HG03103 (cell line): ENCODE results near the gene PDLIM7.

Experiments
- ATAC-seq: cut with Tn5 transposase; IDR thresholded peaks from one replicate; pipeline ENCODE4 v1.9.1; 2021; ENCODE audit warnings: low read depth; ENCODE audit not compliant: unreplicated experiment

Gene PDLIM7

GRCh38 chr5:177447066-177447610 is 50.3 kb downstream of the PDLIM7 start:
- ATAC-seq, result peak; percentile 35

GRCh38 chr5:177446200-177447065 is 51.0 kb downstream of the PDLIM7 start, which contains the start of gene PRR7:
Gene PRR7, plus strand, starts transcription at chr5:177446814. Its CDS starts 8,254 bp downstream, at chr5:177455068.
- peak; percentile 42 for ATAC-seq

DNA sequence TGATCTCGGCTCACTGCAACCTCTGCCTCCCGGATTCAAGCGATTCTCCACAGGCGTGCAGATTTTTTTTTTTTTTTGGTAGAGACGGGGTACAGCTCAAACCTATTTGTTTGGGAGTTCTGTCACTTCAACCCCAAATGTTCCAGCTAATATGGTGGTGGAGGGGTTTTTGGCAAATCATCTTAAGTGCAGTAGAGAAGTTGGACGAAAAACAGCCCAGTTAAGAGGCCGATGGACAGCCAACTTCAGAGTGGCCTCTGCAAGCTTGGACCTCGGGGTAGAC is 51.5 kb downstream of the PDLIM7 start:
- ATAC-seq, result no peak

GRCh38 chr5:177445052-177445916 is 52.1 kb downstream of the PDLIM7 start:
- no peak for ATAC-seq

DNA sequence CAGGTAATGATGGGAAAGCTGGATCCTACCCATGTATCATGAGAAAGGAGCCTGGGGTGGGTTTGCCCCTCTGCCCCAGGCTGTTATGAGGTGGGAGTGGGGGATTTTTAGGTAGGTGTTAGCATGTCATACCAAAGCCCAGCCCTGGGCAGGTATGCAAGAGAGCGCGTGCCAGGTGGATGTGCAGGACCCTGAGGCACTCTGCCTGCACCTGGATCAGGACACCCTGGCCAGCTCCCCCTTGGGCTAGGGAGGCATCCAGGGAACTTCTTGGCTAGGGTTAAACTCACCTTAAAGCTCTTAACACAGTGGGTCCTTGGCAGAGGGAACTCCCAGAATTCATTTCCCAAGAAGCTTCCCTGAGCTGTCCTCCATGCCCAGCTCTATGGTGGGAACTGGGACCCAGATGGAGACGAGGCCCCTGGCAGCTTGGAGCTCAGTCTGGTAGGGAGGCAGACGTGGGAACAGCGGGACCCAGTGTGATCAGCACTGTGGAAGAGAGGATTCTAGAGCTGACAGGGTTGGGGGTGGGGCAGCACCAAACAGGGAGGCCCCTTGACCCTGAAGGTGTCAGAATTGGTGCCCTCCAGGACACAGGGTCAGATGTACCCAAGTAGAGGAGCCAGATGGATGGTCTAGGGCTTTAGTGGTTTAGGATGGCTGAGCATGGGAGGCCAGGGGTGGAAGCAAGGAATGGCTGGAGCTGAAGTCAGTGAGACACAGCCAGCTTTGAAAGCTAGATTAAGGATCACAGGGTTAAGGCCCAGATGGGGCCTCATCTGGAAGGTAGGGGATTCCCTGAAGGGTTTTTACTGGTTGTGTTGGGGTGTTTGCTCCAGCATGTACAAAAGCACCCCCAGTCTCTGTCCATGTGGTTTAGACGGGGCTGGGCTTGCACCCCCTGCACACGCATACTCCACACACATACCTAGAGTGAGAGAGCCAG is 53.0 kb downstream of the PDLIM7 start:
- no peak for ATAC-seq

- ATAC-seq, result no peak
These were observed 54.0 kb downstream of the PDLIM7 start for GRCh38 chr5:177443144-177443983.

DNA sequence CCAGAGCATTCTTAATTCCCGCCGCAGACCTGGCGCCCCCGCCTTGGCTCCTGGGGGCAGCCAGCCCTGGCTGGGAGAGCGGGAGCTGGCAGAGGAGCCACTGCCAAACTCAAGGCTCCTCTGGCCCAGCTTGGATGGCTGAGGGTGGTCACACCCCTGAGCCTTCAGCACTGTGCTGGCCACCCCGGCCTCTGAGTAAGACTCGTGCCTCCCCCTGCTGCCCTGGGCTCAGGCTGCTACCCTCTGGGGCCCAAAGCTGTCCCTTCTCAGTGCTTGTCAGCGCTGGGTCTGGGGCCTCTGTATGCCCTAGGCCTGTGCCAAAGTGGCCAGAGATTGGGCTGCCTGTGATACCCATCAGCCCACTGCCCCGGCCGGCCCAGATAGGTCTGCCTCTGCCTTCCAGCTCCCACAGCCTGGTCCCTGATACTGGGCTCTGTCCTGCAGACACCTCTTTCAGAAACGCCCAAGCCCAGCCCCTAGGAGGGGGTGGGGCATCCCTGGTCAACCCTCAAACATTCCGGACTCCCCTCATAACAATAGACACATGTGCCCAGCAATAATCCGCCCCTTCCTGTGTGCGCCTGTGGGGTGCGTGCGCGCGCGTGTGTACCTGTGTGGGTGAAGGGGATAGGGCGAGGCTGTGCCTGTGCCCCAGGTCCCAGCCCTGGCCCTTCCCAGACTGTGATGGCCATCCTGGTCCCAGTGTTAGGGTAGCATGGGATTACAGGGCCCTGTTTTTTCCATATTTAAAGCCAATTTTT is 55.2 kb downstream of the PDLIM7 start:
- ATAC-seq, result no peak

GRCh38 chr5:177440990-177441780 is 56.2 kb downstream of the PDLIM7 start:
- ATAC-seq, result no peak

DNA sequence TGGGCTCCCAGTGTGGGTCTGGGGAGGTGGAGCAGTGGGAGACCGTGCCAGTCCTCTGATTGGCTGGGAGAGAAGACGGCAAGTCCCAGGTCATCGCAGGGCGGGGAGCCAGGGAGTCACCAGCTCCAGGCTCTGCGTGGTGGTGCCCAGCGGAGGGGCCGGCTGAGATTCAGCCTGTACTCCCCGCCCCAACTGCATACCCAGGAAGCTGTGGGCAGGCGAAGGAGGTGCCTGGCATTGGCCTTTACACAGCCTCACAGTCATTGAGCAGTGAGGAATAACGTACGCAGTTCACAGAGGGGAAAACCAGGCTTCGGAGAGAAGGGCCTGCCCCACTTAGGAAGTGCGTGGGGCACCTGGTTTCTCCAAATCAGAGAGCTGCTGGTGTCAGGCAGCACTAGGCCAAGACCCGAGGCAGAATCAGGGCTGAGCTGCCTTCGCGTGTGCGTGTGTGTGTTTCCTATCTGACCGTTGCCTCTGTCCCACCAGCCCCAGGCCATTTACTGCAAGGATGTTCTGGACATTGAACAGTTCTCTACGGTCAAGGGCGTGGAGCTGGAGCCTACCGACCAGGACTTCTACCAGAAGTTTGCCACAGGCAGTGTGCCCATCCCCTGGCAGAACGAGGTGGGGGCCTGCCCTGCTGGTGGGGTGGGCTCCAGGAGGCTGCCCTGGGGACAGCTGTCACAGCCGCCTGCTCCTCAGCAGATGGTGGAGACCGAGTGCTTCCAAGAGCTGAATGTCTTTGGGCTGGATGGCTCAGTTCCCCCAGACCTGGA is 57.0 kb downstream of the PDLIM7 start:
- no peak for ATAC-seq

DNA sequence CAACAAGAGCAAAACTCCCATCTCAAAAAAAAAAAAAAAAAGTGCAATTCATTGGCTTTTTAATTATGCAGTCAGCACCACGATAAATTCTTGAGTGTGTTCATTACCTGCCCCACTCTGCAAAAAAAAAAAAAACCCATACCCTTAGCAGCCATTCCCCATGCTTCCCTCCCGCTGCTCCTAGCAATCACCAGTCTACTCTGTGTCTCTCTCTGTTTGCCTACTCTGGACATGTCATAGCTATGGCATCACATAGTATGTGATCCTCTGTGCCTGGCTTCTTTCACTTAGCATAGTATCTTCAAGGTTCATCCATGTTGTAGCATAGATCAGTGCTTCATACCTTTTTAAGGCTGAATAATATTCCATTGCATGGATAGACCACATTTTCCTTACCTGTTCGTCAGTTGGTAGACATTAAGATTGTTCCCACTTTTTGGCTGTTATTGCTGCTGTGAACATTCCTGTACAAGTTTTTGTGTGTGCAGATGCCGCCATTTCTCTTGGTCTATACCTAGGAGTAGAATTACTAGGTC is 57.8 kb downstream of the PDLIM7 start:
- no peak for ATAC-seq

GRCh38 chr5:177438468-177438867 is 58.9 kb downstream of the PDLIM7 start:
- ATAC-seq, result no peak

DNA sequence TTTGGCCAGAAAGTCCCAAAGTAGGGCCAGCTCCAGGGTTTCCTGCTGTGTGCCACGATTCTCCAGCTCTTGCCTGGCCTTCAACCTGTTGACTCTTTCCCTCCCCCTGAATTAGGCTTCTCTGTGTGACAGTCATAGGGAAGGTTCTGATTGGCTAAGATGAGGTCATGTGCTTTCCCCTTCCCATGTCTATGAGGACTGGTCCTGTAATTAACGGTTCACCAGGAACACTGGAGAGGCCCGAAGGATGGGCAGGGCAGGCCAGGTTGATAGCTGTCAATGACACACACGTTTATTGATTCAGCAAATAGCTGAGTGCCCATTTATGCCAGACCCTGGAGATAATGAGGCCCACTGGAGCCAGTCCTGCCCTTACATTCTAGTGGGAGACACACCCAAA is 59.8 kb downstream of the PDLIM7 start:
- ATAC-seq, result no peak

- no peak for ATAC-seq
These were observed 61.4 kb downstream of the PDLIM7 start for GRCh38 chr5:177435847-177436536.

DNA sequence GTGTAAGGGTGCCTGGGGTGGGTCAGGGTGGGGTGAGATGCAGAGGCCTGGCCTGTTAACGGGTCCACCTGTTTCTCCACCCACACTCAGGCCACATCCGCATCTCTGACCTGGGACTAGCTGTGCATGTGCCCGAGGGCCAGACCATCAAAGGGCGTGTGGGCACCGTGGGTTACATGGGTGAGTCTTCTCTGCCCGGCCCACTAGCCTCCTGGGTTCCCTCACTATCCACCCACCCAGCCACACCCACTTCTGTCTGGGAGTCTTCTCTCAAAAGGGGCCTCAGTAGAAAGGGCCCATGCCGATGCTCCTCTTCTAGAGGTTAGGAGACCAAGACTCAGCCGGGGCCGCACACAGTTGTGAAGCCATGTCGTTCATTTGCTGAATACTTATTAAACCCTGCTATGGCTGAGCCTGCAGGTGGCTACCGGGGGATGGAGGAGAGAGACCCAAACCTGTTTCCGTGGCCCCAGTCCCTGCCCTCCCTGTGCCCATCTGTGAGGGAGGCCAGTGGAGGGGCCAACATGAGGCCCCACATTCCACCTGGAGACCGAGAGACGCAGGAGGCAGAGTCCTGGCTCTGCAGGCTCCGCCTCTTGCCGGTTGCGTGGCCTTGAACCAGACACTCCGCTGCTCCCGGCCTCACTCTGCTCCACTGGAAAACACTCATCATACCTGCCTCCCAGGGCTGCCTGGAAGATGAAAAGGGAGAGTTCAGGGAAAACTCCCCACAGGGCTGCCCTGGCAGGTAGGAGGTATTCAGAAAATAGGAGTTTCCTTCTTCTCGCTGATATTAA is 62.3 kb downstream of the PDLIM7 start:
- ATAC-seq, result no peak

- no peak for ATAC-seq
These were observed 63.0 kb downstream of the PDLIM7 start for GRCh38 chr5:177434437-177434836.
